Limb (tissue), 2 donors: ENCODE results near the gene KRTAP5-6.
A peak's percentile ranks its signal among the peaks of the same experiment; 100 is the strongest.

ENCODE experiments used
- DNase-seq, 2 donors: peaks; one replicate each; pipeline ENCODE4 v3.0.0-alpha.2; 2016; ENCODE audit errors: extremely low spot score in 2 of 2

Gene KRTAP5-6

DNA sequence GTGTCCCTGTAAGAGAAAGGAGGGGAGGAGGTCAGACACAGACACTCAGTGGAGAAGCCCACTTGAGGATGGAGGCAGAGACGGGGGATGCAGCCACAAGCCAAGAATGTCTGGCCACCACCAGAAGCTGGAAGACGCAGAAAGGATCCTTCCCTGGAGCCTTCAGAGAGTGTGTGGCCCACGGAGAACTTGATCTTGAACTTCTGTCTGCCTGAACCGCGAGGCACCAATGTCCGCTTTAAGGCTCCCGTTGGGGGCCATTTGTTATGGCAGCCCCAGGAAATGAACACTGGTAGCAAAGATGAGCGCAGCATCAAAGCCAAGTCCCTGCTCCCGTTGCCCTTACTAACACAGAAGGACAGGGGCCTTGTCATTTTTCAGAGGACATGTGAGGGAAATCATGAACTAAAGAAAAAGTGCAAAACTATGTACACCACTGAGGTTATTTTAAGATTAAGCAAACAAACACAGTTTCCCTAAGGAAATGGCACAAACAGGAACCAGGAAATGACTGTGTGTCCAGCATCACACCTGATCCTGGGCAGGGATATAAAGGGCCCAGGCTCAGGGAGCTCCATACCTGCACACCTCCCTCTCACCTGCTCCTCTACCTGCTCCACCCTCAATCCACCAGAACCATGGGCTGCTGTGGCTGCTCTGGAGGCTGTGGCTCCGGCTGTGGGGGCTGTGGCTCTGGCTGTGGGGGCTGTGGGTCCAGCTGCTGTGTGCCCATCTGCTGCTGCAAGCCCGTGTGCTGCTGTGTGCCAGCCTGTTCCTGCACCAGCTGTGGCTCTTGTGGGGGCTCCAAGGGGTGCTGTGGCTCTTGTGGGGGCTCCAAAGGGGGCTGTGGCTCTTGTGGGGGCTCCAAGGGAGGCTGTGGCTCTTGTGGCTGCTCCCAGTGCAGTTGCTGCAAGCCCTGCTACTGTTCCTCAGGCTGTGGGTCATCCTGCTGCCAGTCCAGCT, at the start of gene KRTAP5-6:
TSS of gene KRTAP5-6 (plus strand) at position 588 of the 963 bp plus-strand sequence. CDS start at position 639, 51 bp downstream.
- no peak for DNase-seq

DNA sequence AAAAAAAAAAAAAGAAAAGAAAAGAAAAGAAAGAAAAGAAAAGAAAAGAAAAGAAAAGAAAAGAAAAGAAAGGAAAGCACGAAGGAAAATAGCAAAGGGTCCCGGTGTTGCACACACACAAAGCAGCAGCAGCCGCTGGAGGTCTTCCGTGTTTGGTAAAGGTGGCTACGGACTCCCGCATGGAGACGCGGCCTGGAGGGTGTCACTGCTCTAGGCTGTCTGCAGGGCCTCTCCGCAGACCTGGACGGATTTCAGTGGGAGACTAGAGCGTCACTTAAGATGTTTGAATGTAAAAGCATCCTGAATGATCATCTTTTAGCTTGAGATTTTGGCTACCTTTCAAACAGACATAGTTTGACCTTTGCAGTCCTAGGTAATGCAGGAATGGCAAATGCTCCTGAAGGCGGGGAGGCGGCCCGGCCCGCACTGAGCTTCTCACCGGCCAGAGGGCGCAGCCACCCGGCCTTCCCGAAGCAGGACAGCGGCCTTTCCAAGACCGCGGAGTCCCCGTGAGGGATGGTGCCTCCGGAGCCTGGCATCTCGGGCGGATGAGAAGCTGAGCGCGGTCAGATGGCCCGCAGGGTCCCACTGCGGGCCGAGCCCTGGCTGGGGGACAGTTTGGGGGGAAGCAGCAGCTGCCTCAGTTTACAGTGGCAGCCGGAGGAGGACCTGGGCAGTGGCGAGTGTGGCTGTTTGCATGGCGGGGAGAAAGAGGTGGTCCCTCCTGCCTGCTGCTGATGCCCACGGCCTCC, 48.9 kb upstream of the KRTAP5-6 start:
- DNase-seq, result no peak

DNA sequence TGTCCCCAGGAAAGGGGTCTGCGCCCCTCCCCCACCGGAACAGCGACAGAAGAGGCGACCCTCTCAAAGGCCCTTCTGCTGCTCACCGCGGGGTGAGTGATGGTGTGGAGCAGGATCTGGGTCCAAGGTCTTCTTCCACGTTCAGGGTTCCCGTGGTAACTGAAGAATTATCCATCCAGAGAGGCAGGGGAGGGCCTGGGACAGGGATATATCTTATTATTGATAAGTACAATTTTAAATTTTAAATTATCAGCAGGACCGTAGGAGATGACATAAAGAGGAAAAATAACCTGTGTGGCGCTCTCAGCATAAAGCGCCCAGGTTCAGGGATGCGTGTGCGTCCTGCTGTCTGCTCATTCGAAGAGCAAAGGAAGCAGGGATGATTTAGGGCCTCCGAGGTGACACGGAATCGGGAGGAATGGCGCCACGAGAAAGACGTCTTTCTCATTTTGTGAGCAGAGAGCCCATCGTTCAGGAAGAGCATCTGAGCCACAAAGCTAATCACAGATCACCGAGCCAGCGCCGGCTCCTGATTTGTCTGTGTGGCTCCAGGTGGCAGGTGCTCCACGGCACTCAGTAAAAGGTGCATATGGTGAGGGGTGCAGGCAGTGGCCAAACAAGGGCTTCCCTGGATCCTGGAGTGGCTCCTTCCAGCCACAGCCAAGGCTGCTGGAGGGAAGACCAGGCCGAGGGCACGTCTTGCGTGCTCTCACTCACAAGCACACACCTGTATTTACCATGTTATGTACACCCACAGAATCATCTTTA, 48.2 kb upstream of the KRTAP5-6 start:
- no peak for DNase-seq

DNA sequence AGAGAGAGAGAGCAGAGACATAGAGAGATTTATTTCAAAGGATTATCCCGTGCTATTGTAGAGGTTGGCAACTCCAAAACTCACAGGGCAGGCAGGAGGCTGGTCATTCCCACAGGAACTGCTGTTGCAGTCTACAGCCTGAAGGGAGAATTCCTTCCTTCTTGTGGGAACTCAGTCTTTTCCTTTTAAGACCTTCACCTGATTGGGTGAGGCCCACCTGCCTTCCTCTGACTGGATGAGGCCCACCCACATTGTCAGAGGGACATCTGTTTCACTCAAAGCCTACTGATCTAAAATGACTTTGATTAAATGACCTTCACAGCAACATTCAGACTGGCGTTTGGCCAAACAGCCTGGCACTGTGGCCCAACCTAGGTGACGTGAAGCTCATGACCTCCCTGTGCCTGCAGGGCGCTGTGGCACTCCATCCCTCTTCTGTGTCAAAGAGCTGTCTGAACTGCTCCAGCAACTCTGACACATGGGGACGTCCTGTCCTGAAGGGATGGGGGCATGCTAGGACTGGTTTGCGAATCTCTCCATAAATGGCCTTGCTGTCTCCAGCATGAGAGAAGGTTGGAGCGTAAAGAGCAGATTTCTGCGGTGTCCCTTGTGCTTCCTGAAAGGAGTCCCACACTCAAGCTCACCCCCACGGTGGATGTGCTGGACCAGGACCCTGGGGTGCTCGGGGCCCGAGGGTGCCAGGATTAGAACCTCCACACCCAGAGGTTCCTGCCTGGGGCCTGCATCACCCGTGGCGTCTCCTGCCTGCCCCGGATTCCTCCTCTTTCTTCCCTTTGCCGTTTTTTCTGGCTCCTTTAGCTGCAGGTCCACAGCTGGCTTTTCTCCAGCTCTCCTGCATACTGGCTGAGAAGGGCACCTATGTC, 46.7 kb upstream of the KRTAP5-6 start:
- no peak for DNase-seq

- no peak for DNase-seq
These were observed 46.1 kb upstream of the KRTAP5-6 start for GRCh38 chr11:1650918-1651262.

DNA sequence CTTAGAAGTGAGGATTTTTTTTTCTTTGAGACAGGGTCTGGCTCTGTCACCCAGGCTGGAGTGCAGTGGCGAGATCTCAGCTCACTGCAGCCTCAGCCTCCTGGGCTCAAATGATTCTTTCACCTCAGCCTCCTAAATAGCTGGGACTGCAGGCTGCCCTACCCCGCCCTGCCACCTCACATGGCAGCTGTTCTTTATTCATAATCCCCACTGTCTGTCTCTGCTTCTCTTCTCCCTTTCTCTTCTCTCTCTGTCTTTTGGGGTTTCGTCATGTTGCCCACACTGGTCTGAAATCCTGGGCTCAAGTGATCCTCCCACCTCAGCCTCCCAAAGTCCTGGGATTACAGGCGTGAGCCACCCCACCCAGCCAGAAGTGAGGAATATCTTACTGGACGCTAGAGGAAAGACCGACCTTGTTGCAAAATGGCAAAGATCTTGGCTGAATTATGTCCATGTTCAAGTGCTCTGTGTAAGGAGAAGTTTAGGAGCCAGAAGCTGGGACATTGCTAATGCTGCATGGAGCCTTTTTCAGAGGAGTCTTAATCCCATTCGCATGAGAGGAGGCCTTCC, 45.5 kb upstream of the KRTAP5-6 start:
- DNase-seq, result no peak

DNA sequence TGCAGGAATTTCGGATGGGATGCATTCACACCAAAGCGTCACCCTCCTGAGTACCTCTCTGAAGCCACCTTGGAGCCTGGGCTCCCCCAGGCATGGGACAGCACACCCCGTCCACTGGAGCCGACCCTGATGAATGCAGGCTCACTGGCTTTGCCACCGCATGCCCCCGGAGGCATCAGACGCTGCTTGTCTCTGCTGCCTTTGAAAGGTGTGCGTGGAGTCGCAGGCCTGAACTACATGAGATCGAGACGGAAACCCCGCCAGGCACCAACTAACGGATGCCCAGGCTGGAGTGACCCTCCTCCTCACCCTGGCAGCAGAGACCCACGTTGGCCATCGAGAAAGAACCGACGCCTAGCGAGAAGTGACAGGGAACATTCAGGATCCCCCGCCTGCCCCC, 45.0 kb upstream of the KRTAP5-6 start:
- DNase-seq, result no peak

GRCh38 chr11:1652442-1652770, 44.6 kb upstream of the KRTAP5-6 start:
- no peak for DNase-seq

DNA sequence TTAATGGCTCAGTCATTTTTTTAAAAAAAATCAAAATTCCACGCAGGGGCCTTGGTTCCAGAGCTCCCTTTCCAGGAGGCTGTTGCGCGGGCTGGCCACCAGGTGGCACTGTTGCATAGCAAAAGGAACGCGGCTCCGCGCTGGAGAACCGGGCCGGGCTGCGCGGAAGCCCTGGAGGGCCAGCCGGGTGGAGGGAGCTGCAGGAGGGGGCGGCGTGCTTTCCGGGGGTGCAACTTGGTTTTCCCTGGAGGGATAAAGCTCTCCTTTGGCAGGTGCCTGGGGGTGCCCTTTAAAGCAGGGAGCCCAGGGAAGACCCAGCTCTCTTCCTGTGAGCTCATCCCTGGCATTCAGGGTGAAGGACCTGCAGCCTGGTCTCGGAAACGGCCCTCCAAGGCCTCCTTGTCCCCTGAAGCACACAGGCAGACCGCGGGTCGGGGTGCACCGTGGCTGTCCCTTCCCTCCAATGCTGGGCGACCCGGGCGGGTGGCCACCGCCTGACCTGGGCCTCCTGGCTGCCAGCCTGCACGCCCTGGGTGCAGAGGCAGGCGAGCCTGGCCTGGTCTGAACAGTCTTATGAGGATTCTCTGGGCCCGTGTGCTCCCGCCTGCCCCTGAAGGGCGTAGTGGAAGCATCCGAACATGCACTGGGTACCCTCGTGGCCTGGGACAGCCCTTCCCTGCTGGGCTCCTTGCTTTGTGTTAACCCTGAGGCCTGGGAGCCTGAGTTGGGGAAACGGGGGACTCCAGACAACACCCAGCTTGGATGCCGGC, 44.0 kb upstream of the KRTAP5-6 start:
- peak; percentile 77 to 88 for DNase-seq

DNA sequence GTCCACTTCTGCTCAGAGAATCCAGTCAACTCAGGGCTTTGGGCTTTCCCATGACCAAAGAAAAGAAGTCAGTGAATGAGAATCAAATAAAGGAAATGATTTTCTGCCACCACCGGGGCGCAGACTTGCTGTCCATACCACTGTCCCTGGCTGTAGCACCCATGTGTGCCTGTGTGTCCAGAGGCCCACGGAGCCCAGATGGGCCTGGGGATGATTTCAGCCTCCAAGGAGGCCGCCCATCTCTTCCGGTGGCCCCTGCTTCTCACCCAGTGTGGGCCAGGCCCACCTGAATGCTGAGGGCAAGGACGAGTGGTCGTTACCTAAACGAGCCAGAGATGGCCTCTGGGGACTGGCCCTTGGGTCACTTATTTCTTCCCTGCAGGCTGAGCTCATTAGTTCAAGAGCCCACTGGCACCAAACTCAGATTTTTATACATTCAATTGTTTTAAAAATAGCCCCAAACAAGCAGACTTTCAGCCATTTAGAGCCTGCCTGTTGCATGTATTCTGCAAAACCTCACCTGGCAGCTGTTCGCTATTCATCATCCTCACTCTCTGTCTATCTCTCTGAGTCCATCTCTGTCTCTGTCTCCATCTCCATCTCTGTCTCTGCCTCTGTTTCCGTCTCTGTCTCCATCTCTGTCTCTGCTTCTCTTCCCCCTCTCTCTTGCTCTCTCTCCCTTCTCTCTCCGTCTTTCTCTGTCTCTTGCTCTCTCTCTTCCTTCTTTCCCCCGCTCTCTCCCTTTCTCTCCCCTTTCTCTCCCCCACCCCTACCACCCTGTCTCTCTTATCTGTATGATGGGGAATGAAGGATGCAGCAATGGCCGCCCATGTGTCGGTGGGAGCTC, 43.2 kb upstream of the KRTAP5-6 start:
- no peak for DNase-seq

DNA sequence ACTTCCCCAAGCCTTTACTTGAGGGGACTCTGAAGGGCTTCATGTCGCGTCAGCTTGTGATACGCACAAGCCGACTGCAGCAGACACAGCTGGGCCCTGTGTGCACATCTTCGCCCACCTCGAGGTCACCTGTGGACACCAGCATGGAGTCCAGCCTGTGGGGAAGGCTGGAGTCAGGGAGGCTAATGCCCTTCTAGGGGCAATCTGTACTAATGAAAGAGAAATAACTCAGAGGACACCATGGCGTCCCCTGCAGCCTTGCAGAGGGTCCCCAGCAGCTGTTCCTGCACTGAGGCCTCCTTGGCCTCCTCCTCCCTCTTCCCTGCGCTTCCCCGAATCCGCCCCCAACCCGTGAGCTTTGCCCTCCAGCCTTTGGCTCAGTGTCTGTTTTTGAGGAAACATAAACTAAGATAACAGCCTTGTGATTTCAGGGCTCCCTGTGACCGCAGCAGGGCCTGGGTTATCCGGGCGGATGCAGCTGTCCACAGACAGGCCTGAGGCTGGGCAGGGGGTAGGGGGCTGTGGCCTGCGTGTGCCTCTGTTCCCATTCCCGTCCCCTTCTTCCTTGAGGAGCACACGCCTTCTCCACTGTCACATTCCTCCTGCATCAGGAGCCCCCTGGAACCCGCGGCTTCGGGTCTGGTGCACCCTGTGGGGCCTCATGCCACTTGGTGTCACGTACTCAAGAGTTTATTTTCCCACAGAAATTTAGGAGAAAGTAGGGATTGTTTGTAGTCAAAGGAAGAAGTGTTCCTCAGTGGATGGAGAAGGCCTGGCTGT, 42.4 kb upstream of the KRTAP5-6 start:
- DNase-seq, result no peak

DNA sequence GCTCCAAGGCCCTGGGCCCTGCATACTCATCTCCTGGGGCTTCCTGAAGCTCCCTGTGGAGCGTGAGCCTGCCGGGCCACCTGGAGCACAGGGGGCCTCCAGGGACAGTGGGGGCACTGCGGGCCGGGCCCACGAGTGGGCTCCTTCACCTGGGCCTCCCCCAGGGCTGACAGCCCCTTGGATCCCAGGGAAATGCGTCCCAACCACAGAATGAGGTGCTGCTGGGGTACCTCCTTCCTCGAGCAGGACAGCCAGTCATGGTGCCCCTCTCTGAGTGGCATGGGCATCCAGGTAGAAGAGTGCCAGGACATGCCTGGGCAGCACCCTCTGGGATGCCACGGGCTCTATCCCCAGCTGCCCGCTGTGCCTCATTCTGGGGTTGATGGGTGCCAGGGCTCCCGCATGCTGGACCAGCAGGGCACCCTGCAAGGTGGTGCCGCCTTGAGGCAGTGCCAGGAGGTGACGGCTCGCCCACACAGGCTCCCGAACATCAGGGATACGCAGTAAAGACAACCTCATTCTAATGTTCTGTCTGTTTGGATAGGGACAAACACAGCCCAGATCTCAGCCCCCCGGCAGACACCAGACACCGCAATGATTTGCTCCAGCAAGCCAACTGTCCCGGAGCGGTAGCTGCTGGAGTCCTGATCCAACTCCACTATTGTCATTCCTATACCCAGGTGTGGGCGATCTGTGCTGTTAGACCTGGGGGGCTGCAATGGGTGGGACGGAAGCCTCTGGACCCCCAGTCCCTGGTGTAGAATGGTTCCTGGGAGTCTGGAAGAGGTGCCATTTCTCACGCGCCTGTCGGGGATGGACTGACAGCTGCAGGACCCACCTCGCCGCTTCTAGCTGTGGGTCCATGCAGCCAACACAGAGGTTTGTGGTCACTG, 41.6 kb upstream of the KRTAP5-6 start:
- no peak for DNase-seq

- DNase-seq, result no peak
These were observed 40.9 kb upstream of the KRTAP5-6 start for GRCh38 chr11:1656061-1656441.

- no peak for DNase-seq
These were observed 40.3 kb upstream of the KRTAP5-6 start for GRCh38 chr11:1656670-1657069.

DNA sequence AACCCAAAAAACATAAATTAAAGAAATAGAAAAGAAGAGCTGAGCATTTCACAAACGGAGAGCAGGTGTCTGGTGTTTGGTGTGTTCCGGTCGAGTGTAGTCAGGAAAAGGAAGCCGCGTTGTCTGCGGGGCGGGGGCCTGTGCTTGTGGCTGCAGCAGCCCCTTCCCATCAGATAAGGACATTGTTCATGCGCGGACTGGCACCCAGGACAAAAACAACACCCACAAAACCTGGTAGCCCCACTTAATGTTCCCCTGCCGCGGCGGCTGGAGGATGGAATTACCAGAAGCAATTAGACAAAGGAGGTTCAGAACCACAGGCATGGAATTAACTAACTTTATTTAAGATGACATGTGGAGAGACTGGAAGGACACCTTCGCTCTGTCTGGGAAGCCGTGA, 37.5 kb upstream of the KRTAP5-6 start:
- no peak for DNase-seq

GRCh38 chr11:1660111-1660867, 36.7 kb upstream of the KRTAP5-6 start:
- DNase-seq, result no peak
